IPS-18c (cell line): Measurements from ENCODE around the gene ASTN2.

Experiments
- H3K4me3 ChIP-seq: 2 replicates; pipeline ENCODE4 v1.7.0; 2013; ENCODE audit warnings: low read depth, mild to moderate bottlenecking, low read length, moderate library complexity; ENCODE audit not compliant: insufficient read depth
- H3K9me3 ChIP-seq: one replicate; pipeline ENCODE4 v1.6.1; 2013; ENCODE audit warnings: mild to moderate bottlenecking, low read length, moderate library complexity; ENCODE audit not compliant: control insufficient read depth, insufficient read depth

The ASTN2 gene

DNA sequence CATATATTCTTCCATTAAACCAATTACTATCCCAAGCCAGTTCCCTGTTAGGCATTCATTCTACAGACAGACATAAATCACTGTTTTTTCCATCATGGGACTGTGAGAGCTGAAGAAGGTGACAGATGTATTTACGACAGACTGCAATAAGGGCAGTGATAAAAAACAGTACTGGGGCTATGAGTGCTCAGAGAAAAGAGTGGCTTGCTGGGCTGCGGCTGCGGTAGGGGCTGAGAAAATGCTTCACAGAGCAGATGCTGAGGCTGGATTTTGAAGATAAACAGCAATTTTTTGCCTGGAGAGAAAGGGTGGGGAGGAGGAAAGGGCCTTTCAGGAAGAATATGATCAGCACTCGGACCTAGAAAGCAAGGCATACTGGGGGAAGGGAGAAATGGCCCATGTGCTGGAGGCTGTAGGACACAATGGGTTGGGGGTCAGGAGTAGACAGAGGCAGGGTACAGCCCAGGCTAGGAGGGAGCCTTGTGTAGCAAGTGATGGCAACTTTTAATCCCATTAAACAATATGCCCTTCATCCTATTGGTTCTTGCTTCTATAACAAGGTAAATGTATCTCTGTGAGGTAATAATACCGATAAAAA is 279.3 kb downstream of the ASTN2 start:
- no peak overlapping the region for H3K4me3 ChIP-seq
- H3K9me3 ChIP-seq: peaks cover 2% of the 10 kb centered on the region

DNA sequence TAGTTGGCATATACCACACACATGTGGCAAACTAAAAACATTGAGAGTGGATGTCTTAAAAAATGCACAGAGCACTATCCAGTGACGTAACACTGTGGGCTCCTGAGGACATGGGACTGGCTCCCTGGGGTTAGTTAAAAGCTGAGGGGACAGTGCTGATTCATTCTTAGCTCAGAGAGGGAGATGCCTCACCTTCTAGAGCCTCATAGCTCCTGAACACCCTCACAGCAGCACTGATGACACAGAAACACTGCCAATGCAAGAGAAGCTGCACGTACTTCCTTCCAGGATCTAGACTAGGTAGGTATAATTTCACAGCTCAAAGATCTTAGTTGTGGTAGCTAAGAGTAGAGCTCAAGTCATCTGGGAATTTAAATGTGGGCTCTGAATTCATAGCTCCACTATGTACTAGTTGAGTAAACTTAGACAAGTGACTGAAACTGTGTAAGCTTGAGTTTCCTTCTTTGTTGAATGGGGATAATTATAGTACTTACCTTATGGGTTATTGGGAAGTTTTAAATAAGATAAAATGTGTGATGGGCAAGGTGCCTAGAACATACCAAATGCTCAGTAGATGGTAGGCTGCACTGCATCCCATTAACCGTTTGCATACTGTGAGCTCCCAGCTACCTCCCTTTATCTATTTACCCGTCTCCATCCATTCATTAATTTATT is 279.9 kb downstream of the ASTN2 start:
- peaks cover 2% of the 10 kb centered on the region for H3K9me3 ChIP-seq
- no peak overlapping the region for H3K4me3 ChIP-seq

DNA sequence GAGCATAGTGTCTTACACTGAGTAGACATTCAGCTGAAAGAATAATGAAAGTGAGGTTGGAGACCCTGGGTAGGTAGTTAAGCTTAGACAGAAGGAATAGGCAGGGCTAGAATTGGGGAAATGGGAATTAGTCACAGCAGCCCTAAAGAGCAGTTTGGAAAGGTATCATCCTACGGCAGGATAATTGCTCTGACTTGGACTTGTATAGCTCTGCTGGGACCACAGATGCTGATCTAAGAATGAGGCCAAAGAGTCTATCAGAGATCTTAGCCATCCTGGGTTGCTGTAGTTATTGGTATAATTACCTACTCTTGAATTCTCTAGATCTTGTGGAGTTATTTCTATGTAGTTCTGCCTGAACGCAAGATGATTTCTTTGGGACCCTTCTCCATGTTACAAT is 288.0 kb downstream of the ASTN2 start:
- H3K9me3 ChIP-seq: peaks cover under 1% of the 10 kb centered on the region
- H3K4me3 ChIP-seq: no peak overlapping the region

DNA sequence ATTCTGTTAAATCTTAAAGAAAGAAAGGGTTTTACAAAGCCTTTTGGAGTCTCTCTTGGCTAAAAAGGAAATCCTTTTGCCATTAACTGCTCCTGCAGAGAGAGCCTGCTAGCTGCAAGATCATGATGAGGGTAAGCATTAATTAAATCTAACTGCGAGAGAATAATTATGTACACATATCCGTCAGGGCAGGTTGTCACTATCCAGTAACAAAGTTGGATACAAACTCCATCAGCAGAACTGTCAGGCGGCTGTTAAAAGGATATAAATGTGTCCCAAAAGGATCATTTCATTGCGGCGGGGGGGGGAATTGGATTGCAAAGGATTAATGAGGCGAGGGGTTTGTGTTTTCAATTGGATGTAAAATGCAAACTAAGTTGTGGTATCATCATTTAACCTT is 289.3 kb downstream of the ASTN2 start:
- Histone ChIP-seq H3K9me3 (peaks cover 4% of the 10 kb centered on the region), H3K4me3 (no peak overlapping the region)

DNA sequence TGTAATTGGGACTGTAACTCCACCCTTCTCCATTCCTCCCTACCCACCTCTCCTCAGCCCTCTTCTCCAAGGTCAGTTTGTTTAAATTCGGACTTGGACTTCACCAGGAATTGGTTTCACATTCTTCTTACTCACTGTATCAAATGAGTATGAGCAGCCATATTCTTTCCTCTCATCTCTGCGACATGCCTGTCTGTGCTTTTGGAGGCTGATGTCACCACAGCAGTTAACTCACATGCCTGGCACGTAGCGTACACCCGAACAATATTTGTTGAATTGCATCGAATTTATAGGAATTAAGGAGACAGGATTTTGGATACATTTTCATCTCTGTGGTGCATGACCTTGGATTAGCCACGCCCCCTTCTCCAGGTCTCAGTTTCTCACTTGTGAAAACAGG is 291.1 kb downstream of the ASTN2 start:
- no peak overlapping the region for H3K4me3 ChIP-seq
- H3K9me3 ChIP-seq: peaks cover 4% of the 10 kb centered on the region

DNA sequence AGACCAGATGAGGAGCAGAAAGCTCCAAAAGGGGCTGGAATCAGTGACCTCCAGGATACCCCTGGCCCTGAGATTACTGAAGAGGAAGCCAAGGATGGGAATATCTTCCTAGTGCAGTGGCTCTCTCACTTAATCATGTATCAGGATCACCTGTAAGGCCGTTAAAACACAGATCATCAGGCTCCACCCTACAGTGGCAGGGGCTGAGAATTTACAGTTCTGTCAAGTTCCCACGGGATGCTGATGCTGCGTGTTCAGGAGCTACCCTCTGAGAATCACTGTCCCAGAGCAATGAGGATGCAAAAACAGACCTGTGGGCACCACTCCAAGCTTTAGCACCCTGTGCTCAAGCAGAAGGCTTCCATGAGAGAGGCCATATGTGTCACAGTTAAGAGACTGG is 291.9 kb downstream of the ASTN2 start:
- Histone ChIP-seq H3K9me3 (peaks cover 4% of the 10 kb centered on the region), H3K4me3 (no peak overlapping the region)

DNA sequence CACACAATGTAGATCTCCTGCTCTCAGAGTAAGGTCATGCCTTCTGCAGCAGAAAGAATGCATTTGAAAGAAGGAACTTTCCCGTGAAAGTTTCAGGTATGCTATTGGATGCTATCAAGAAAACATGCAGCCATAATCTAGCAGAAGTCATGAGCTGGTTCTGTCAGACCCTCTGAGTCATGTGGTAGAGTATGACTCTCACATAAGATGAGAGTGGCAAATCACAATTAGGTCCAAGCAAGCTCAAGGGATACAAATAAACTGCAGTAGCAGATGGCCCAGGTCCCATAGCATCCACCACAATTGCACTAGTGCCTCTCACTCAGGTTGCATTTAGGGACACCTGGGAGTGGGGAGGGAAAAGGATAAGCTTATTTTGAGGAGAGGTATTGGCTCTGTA is 292.8 kb downstream of the ASTN2 start:
- H3K9me3 ChIP-seq: peaks cover 4% of the 10 kb centered on the region
- H3K4me3 ChIP-seq: no peak overlapping the region

DNA sequence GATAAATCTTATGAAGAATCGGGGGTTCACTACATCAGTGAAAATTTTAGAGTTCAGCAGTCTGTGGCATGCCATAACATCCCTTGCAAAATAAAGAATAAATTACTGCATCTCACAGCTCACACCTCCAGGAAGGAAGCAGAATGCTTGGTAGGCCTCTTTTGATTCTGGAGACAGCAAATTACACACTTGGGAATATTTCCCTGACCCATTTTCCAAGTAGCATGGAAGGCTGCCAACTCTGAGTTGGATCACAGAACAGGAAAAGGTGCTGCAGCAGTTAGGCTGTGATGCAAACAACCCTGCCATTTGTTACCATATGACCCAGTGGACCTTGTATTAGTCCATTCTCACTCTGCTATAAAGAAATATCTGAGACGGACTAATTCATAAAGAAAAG is 293.5 kb downstream of the ASTN2 start:
- peaks cover 4% of the 10 kb centered on the region for H3K9me3 ChIP-seq
- no peak overlapping the region for H3K4me3 ChIP-seq

DNA sequence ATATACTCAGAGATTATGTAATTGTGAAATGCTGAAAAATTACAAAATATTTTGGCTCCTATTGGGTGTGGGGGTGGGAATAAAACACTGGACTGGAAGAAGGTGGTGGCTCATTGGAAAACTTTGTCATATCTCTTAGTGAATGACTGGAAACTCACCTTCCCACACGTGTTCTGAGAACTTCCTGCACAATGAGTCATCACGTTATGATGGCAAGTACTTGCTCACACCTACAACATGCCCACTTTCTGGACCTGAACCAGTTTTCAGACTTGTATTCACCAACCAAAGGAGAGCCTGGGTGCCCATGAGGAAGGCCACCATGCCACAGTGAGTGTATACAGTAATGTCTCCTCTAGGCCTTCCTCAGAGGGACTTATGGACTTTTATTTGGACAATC is 294.8 kb downstream of the ASTN2 start:
- peaks cover 4% of the 10 kb centered on the region for H3K9me3 ChIP-seq
- H3K4me3 ChIP-seq: no peak overlapping the region

DNA sequence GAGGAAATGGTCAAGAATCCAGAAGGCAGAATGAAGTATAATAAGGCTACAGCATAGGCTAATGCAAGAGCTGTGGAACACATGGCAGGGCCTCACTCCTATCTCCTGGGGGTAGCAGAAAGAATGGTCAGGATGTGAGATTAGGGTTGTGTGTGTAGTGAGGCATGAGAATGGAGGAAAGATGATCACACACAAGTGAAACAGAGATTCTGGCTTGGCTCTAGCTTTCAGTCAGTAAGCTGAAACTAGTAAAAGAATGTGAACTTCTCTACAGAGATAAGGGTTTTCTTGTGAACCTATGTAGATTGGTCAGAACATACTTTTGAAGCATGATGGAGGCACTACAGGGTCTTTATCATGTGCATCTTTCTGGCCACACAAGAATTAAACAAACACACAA is 298.8 kb downstream of the ASTN2 start:
- H3K9me3 ChIP-seq: no peaks in the 10 kb centered on the region
- H3K4me3 ChIP-seq: no peak overlapping the region

DNA sequence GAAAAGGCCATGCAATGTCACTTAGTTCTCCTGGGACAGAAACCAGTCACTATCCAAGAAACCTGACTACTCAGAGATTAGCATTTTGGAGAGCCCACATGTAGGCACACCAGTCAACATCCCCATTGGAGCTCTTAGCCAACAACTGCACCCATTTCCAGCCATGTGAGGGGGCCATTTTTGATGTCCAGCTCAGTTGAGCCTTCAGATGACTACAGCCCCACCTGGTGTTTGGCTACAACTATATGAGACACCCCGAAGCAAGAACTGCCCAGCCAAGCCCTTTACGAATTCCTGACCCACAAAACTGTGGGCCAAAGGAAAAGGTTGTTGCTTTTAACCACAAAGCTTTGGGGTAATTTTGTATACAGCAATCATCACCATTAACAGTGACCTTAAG is 300.1 kb downstream of the ASTN2 start:
- Histone ChIP-seq H3K4me3 (no peak overlapping the region), H3K9me3 (no peaks in the 10 kb centered on the region)

DNA sequence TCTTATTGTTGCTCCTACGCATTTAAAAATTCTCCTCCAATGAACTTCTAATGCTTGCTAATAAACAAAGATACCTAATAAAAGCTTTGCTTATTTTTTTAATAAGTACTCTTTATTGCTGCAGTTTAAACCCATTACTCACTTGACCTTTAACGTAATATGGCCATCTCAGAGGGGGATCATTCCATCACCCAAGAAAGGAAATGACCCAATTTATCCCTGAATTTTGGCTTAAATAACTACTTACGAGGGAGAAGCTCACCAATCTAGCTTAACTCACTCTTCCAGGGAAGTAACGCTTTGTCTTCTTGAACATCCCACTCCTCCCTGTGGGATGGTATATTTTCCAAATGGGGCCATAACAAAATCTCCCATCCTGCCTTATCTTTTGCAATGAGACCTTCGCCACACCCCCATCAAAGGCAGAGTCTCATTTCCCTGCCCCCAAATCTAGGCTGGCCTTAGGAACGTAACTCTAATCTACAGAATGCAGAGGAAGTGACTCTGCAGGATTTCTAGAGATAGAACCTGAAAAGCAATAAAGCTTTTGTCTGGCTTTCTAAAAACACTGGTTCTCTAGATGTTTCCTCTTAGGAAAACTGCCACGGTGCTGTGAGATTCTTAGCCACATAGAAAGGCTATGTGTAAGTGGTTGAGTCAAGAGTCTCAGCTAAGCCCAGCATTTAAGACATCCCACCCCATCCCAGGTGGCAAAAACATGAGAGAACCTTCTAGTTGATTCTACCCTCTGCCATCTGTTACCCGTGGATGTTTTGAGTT is 310.0 kb downstream of the ASTN2 start:
- Histone ChIP-seq H3K9me3 (peaks cover 2% of the 10 kb centered on the region), H3K4me3 (no peak overlapping the region)

DNA sequence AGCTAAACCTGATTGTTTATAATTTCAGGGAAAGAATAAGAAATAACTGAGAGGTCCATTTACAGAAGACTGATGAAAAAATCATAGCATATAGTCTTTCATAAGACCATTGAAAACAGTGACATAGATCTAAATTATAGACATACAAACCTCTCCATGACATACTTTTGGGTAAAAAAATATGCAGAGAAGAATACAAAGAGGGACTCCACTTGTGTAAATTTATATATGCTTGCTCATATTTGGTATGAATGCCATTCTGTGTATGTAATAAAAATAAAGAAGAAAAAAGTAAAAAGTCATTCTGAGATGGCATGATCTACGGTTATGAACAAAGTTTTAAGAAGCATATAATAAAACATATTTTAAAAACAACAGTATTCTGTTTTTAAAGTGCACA is 310.7 kb downstream of the ASTN2 start:
- Histone ChIP-seq H3K4me3 (no peak overlapping the region), H3K9me3 (peaks cover 2% of the 10 kb centered on the region)

DNA sequence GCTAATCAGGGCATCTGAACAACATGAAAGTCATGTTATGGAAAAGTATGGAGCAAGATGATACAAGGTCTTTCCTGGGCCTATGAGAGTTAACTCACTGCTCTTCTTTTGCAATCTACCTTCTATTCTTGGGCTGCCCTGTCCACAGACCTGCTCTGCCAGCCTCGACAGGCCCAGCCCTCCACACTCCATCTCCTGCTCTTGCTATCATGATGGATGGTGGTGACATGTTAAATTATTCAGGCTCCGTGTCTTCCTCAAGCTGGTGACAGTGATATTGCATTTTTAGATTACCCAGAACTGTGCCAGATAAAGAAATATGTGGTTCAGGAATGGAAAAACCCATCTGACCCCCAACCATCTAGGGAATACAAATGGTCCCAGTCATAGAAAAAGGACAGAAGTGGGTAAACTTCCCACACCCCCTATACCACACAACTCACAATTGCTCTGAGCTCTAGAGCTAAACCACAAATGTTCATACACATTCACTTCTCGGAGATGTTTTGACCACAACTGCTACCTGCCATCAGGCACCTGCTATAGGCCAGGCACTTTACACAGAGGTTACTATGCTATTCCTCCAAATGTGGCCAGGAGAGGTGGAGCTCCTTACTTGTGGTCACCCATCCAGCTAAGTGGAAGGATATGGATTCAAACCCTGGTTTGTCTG is 311.3 kb downstream of the ASTN2 start:
- Histone ChIP-seq H3K9me3 (peaks cover 2% of the 10 kb centered on the region), H3K4me3 (no peak overlapping the region)

DNA sequence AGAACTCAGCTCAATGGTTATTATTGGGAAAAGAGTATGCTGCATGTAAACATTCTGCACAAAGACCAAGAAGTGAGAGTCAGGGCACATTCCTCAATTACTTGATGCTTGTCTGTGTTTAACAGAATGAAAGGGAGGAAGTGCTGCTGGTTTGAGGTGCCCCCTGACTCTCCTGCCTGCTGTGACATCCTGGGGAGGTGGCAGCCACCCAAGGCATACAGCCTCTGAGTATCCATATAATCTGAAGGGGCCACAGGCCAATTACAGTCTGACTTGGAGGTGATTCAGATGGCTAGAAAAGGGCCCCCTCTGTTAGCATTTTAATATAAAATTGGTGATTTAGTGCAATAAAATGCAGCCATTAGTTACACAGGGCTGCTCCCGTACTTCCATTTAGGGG is 313.8 kb downstream of the ASTN2 start:
- no peak overlapping the region for H3K4me3 ChIP-seq
- H3K9me3 ChIP-seq: peaks cover 2% of the 10 kb centered on the region

DNA sequence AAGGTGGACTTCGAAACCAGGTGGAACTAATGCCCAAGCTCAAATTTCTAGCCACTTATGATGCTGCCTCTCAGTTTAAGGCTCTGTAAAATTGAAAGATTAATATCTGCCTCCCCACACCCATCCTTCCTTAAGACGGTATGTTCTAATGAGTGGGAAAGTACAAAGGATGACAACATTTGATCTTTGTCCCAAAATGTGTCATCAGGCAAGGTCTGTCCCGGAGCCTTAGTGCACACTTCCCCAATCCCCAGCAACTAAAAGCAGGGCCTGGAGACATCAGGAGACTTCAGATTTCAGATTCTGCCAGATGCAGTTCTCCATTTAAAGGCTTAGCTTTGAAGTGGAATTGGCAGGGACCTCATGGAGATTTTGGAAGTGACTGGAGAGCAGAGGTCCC is 316.5 kb downstream of the ASTN2 start:
- H3K4me3 ChIP-seq: no peak overlapping the region
- H3K9me3 ChIP-seq: peaks cover 2% of the 10 kb centered on the region

DNA sequence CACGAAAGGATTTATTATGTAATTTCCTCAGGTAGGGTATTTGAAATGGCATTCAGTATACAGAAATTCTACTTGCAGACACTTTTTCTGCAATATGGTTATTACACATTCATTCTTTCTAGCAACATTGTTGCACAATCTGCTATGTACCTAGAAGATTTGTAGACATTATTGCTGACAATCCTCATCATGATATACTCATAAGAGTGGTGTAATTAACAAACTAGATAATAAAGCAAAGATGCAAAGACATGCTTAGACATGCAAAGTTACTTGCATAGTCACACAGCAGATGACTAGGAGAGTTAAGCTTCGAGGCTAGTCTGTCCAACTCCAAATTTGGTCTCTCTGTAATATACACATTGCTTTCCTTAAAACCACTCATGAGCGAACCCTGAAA is 317.1 kb downstream of the ASTN2 start:
- peaks cover 2% of the 10 kb centered on the region for H3K9me3 ChIP-seq
- H3K4me3 ChIP-seq: no peak overlapping the region

DNA sequence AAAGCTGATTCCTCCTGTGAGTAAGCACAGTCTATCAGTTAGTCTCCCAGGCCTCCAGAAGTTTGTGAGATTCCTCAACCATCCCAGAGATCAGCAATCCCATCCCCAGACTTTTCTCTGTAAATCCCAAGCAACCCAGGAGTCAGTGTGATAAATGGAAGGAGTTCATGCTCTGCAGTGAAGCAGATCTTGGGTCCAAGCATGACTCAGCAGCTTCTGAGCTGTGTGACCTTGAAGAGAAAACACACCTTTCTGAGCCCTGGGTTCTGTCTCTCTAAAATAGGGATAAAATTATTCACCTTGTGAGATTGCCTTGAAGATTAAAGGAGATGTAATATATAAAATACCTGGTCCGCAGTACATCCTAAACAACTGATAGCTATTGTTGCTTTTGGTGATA is 318.7 kb downstream of the ASTN2 start:
- H3K4me3 ChIP-seq: no peak overlapping the region

More for the DNA sequence above, 318.7 kb downstream of the ASTN2 start:
- H3K9me3 ChIP-seq: peaks cover 1% of the 10 kb centered on the region
